Measurements from ENCODE around the gene ESD.

DNA sequence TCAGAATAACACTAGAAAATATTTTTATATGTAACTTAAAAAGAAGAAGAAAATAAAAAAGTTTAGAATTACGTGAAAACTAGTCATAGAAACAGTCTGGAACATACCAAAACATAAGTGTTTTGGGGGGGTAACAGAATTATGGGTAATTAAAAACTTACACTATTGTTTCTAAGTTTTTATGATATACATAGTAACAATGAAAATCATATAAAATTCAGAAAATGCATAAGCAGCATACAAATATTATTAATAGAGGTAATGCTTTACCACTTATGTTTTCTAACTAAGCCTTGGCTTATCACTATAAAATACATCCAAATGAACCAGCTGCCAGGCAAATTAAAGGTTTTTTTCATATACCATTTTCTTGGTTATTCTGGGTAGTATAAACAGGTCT lies 14.9 kb downstream of the ESD start:
- TF ChIP-seq, protein P1, sequence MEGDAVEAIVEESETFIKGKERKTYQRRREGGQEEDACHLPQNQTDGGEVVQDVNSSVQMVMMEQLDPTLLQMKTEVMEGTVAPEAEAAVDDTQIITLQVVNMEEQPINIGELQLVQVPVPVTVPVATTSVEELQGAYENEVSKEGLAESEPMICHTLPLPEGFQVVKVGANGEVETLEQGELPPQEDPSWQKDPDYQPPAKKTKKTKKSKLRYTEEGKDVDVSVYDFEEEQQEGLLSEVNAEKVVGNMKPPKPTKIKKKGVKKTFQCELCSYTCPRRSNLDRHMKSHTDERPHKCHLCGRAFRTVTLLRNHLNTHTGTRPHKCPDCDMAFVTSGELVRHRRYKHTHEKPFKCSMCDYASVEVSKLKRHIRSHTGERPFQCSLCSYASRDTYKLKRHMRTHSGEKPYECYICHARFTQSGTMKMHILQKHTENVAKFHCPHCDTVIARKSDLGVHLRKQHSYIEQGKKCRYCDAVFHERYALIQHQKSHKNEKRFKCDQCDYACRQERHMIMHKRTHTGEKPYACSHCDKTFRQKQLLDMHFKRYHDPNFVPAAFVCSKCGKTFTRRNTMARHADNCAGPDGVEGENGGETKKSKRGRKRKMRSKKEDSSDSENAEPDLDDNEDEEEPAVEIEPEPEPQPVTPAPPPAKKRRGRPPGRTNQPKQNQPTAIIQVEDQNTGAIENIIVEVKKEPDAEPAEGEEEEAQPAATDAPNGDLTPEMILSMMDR (conservative IDR thresholded peaks at IDR 0.05; ENCODE audit: low read depth in 2 of 2) = no peak
- TF ChIP-seq EZH2 (IDR thresholded peaks at IDR 0.05; ENCODE audit: low read depth, unreplicated experiment) (no peak), EZH2phosphoT487 (IDR thresholded peaks at IDR 0.05; ENCODE audit: unreplicated experiment) (no peak), CREB1 (CRISPR knock-in tag; IDR thresholded peaks at IDR 0.05; ENCODE audit: low read depth) (no peak), POLR2AphosphoS5 (IDR thresholded peaks at IDR 0.05; ENCODE audit: low read depth) (no peak)
- TF ChIP-seq, protein P2, sequence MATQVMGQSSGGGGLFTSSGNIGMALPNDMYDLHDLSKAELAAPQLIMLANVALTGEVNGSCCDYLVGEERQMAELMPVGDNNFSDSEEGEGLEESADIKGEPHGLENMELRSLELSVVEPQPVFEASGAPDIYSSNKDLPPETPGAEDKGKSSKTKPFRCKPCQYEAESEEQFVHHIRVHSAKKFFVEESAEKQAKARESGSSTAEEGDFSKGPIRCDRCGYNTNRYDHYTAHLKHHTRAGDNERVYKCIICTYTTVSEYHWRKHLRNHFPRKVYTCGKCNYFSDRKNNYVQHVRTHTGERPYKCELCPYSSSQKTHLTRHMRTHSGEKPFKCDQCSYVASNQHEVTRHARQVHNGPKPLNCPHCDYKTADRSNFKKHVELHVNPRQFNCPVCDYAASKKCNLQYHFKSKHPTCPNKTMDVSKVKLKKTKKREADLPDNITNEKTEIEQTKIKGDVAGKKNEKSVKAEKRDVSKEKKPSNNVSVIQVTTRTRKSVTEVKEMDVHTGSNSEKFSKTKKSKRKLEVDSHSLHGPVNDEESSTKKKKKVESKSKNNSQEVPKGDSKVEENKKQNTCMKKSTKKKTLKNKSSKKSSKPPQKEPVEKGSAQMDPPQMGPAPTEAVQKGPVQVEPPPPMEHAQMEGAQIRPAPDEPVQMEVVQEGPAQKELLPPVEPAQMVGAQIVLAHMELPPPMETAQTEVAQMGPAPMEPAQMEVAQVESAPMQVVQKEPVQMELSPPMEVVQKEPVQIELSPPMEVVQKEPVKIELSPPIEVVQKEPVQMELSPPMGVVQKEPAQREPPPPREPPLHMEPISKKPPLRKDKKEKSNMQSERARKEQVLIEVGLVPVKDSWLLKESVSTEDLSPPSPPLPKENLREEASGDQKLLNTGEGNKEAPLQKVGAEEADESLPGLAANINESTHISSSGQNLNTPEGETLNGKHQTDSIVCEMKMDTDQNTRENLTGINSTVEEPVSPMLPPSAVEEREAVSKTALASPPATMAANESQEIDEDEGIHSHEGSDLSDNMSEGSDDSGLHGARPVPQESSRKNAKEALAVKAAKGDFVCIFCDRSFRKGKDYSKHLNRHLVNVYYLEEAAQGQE (IDR thresholded peaks at IDR 0.05; ENCODE audit: unreplicated experiment) = no peak
